Measurements from ENCODE around the gene ST3GAL3.

GRCh38 chr1:43786201-43786958, 79.0 kb downstream of the ST3GAL3 start:
- TF ChIP-seq, protein P1, sequence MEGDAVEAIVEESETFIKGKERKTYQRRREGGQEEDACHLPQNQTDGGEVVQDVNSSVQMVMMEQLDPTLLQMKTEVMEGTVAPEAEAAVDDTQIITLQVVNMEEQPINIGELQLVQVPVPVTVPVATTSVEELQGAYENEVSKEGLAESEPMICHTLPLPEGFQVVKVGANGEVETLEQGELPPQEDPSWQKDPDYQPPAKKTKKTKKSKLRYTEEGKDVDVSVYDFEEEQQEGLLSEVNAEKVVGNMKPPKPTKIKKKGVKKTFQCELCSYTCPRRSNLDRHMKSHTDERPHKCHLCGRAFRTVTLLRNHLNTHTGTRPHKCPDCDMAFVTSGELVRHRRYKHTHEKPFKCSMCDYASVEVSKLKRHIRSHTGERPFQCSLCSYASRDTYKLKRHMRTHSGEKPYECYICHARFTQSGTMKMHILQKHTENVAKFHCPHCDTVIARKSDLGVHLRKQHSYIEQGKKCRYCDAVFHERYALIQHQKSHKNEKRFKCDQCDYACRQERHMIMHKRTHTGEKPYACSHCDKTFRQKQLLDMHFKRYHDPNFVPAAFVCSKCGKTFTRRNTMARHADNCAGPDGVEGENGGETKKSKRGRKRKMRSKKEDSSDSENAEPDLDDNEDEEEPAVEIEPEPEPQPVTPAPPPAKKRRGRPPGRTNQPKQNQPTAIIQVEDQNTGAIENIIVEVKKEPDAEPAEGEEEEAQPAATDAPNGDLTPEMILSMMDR (IDR thresholded peaks at IDR 0.05), result no peak
- TF ChIP-seq NR3C1 (IDR thresholded peaks at IDR 0.05), result no peak
- TF ChIP-seq EP300 (IDR thresholded peaks at IDR 0.05), result no peak
- TF ChIP-seq JUN (IDR thresholded peaks at IDR 0.05), result no peak
- TF ChIP-seq MAX (IDR thresholded peaks at IDR 0.05), result no peak
- no peak for TF ChIP-seq ZFP36 (IDR thresholded peaks at IDR 0.05; ENCODE audit: borderline replicate concordance, partially characterized antibody)
- TF ChIP-seq REST (IDR thresholded peaks at IDR 0.05), result no peak
- no peak for TF ChIP-seq PBX3 (IDR thresholded peaks at IDR 0.05)
